GM23338 (cell line): ENCODE results near the gene FOXJ3.

Experiments used
- CREB1 ChIP-seq: fragments of 250-450 bp; sonication (Bioruptor Pico); IDR thresholded peaks from 2 replicates; pipeline ENCODE4 v1.5.0; 2020; ENCODE audit warnings: low read depth, mild to moderate bottlenecking, moderate library complexity
- CTCF ChIP-seq, 2 experiments: fragments of 200-600 bp in 1 of 2; sonication (generic) in 1 of 2; conservative IDR thresholded peaks; 2 replicates each; pipeline versions ENCODE4 v1.5.1 to v1.6.1; 2016 to 2017; ENCODE audit warnings: antibody characterized with exemption in 2 of 2, low read depth in 2 of 2, mild to moderate bottlenecking in 2 of 2, moderate library complexity in 1 of 2
- EZH2 ChIP-seq: fragments of 200-600 bp; sonication (generic); IDR thresholded peaks from one replicate; pipeline ENCODE4 v1.8.0; 2017; ENCODE audit warnings: antibody characterized with exemption, mild to moderate bottlenecking, low read depth; ENCODE audit not compliant: unreplicated experiment
- POLR2AphosphoS5 ChIP-seq: IDR thresholded peaks from 2 replicates; pipeline ENCODE4 v1.6.1; 2016; ENCODE audit warnings: antibody characterized with exemption, low read depth
- TF ChIP-seq, protein P1 (sequence below): IDR thresholded peaks from one replicate; pipeline ENCODE4 v1.6.1; 2018; ENCODE audit warnings: antibody characterized with exemption; ENCODE audit not compliant: unreplicated experiment

- TF ChIP-seq CTCF (conservative IDR thresholded peaks at IDR 0.05; ENCODE audit: low read depth in 2 of 2) (no peak), POLR2AphosphoS5 (no peak), EZH2 (no peak), CREB1 (CRISPR knock-in tag) (no peak)
- TF ChIP-seq, protein P1, sequence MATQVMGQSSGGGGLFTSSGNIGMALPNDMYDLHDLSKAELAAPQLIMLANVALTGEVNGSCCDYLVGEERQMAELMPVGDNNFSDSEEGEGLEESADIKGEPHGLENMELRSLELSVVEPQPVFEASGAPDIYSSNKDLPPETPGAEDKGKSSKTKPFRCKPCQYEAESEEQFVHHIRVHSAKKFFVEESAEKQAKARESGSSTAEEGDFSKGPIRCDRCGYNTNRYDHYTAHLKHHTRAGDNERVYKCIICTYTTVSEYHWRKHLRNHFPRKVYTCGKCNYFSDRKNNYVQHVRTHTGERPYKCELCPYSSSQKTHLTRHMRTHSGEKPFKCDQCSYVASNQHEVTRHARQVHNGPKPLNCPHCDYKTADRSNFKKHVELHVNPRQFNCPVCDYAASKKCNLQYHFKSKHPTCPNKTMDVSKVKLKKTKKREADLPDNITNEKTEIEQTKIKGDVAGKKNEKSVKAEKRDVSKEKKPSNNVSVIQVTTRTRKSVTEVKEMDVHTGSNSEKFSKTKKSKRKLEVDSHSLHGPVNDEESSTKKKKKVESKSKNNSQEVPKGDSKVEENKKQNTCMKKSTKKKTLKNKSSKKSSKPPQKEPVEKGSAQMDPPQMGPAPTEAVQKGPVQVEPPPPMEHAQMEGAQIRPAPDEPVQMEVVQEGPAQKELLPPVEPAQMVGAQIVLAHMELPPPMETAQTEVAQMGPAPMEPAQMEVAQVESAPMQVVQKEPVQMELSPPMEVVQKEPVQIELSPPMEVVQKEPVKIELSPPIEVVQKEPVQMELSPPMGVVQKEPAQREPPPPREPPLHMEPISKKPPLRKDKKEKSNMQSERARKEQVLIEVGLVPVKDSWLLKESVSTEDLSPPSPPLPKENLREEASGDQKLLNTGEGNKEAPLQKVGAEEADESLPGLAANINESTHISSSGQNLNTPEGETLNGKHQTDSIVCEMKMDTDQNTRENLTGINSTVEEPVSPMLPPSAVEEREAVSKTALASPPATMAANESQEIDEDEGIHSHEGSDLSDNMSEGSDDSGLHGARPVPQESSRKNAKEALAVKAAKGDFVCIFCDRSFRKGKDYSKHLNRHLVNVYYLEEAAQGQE, result no peak
These were observed 93.9 kb downstream of the FOXJ3 start for GRCh38 chr1:42240966-42241755.
